Tibial nerve (tissue), 4 donors: ENCODE results near the gene TSPAN3.

Experiments
- EP300 ChIP-seq, 2 donors: sonication (generic); formaldehyde crosslinking; IDR thresholded peaks; one replicate each; pipeline ENCODE4 v1.6.1; 2017; ENCODE audit warnings: antibody characterized with exemption in 2 of 2, mild to moderate bottlenecking in 1 of 2
- POLR2A ChIP-seq, 2 donors: fragments of 450-650 bp; IDR thresholded peaks; one replicate each; pipeline ENCODE4 v1.6.1; 2017; ENCODE audit warnings: antibody characterized with exemption in 2 of 2, mild to moderate bottlenecking in 2 of 2, moderate library complexity in 2 of 2
- TF ChIP-seq, protein P1 (sequence below), 5 experiments: fragments of 200-600 bp in 3 of 5; fragments of 450-650 bp in 2 of 5; sonication (generic) in 3 of 5; IDR thresholded peaks; one replicate each; pipeline ENCODE4 v1.5.1; 2016 to 2019; ENCODE audit warnings: antibody characterized with exemption in 5 of 5, mild to moderate bottlenecking in 3 of 5, moderate library complexity in 2 of 5

DNA sequence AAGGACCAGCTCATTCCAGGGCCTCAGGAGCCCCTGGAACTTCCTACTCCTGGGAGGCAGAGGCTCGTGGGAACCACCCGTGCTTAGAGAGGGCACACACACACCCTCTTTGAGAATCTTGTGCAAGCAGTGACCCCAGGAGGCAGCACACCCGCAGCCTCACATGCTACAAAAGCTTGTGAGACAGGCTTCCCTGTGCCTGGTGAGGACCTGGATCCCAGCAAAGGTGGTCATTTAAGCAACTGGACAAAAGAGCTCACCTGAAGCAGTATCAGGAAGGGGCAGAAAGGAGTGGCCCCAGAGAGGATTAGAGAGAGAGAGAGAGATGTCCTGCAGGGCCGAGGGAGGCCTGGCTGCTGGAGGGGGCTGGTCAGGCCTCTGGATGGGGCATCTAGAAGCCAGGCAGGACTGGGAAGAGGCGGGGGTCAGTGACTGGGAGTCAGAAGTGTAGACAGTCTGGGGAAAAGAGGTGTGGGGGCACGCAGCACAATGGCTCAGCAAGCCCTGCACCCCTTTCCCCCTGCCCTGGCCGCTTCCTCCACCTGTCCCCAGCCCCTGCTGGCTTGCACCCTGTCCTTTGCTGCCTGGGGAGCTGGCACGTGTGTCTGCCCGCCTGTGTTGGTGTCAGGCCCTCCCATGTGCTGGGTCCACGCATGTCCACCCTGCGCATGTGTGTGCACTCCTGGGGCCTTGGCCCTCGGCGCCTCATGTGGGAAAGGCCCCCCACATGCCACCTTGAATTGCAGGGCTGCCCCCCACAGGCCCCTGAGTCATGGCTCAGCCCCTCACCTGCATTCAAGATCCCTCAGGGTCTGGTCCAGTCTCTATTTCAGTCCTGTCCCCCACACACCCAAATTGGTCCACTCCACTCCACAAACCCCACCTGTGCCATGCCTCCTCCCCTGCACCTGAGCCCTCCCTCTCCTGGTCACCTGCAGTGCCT lies 36.9 kb downstream of the TSPAN3 start:
- TF ChIP-seq POLR2A (IDR thresholded peaks at IDR 0.05): no peak
- TF ChIP-seq, protein P1, sequence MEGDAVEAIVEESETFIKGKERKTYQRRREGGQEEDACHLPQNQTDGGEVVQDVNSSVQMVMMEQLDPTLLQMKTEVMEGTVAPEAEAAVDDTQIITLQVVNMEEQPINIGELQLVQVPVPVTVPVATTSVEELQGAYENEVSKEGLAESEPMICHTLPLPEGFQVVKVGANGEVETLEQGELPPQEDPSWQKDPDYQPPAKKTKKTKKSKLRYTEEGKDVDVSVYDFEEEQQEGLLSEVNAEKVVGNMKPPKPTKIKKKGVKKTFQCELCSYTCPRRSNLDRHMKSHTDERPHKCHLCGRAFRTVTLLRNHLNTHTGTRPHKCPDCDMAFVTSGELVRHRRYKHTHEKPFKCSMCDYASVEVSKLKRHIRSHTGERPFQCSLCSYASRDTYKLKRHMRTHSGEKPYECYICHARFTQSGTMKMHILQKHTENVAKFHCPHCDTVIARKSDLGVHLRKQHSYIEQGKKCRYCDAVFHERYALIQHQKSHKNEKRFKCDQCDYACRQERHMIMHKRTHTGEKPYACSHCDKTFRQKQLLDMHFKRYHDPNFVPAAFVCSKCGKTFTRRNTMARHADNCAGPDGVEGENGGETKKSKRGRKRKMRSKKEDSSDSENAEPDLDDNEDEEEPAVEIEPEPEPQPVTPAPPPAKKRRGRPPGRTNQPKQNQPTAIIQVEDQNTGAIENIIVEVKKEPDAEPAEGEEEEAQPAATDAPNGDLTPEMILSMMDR (IDR thresholded peaks at IDR 0.05): no peak
- no peak for TF ChIP-seq EP300 (IDR thresholded peaks at IDR 0.05)
